Stimulated activated naive CD4-positive, alpha-beta T cell treated with Interleukin-2 at 50 U/mL for 16 hours (primary cell): ENCODE results near the gene STRA6.

Source experiments
- DNase-seq: peaks from one replicate; lab custom pipeline; 2025; lab: John Stamatoyannopoulos, UW

STRA6 gene

GRCh38 chr15:74207652-74208440 is 5.3 kb upstream of the STRA6 start:
- DNase-seq = no peak

GRCh38 chr15:74206801-74207281 is 4.3 kb upstream of the STRA6 start:
- DNase-seq = no peak

GRCh38 chr15:74205582-74205947 is 3.0 kb upstream of the STRA6 start:
- no peak for DNase-seq

- DNase-seq = no peak
Observed at GRCh38 chr15:74203914-74204431, 1.4 kb upstream of the STRA6 start.

- DNase-seq = no peak
Observed at GRCh38 chr15:74201710-74202420, 722 bp downstream of the STRA6 start.

- no peak for DNase-seq
Observed at GRCh38 chr15:74200871-74201419, 1.6 kb downstream of the STRA6 start.

- no peak for DNase-seq
Observed at GRCh38 chr15:74200412-74200815, 2.2 kb downstream of the STRA6 start.

- no peak for DNase-seq
Observed at GRCh38 chr15:74199297-74199652, 3.3 kb downstream of the STRA6 start.

- no peak for DNase-seq
Observed at GRCh38 chr15:74197176-74197965, 5.2 kb downstream of the STRA6 start.

GRCh38 chr15:74196175-74196574 is 6.4 kb downstream of the STRA6 start:
- no peak for DNase-seq

- DNase-seq = no peak
Observed at GRCh38 chr15:74194572-74195559, 7.7 kb downstream of the STRA6 start.

- no peak for DNase-seq
Observed at GRCh38 chr15:74193905-74194304, 8.7 kb downstream of the STRA6 start.

- DNase-seq = no peak
Observed at GRCh38 chr15:74193299-74193718, 9.3 kb downstream of the STRA6 start.

- no peak for DNase-seq
Observed at GRCh38 chr15:74192751-74193150, 9.8 kb downstream of the STRA6 start.

- DNase-seq = no peak
Observed at GRCh38 chr15:74191798-74192197, 10.8 kb downstream of the STRA6 start.

- DNase-seq = no peak
Observed at GRCh38 chr15:74188216-74188615, 14.4 kb downstream of the STRA6 start.

- DNase-seq = no peak
Observed at GRCh38 chr15:74185710-74186348, 16.8 kb downstream of the STRA6 start.

GRCh38 chr15:74184582-74185091 is 17.9 kb downstream of the STRA6 start:
- DNase-seq = no peak

GRCh38 chr15:74182131-74182530 is 20.5 kb downstream of the STRA6 start:
- DNase-seq = no peak
